H1 (cell line): ENCODE measurements around the gene PDIA5. TPM values are rescaled to one million over a fixed set of nuclear protein-coding genes. Genes with fewer than 3 reads are reported as not detected.
"Not testable (repeated sequence)": the region's sequence is repeated elsewhere in the genome, so short reads cannot be mapped to it uniquely, and the experiment has no call there.

Experiments
- CTCF ChIA-PET: fragments of 300-600 bp; sonication (Branson Sonifier 250); formaldehyde crosslinking; loops from one replicate; lab custom pipeline; 2021; ENCODE audit not compliant: partially characterized antibody; lab: Charles Lee
- POLR2A ChIA-PET: fragments of 300-600 bp; sonication (Branson Sonifier 250); formaldehyde crosslinking; loops from one replicate; lab custom pipeline; 2021; ENCODE audit warnings: inconsistent platforms; ENCODE audit not compliant: partially characterized antibody; lab: Charles Lee
- DNase-seq, 2 experiments: peaks; one replicate each; pipeline versions ENCODE4 v3.0.0 to v3.0.0-alpha.2; 2010 to 2022; ENCODE audit warnings: low spot score in 2 of 2, low read depth in 1 of 2, mixed read lengths in 1 of 2
- FAIRE-seq: peaks from 2 replicates; lab custom pipeline; 2011; peaks lifted over from hg19 to GRCh38; lab: Jason Lieb, UNC
- H2AFZ ChIP-seq: 2 replicates; pipeline ENCODE4 v1.8.1; 2012; ENCODE audit warnings: low read length, inconsistent platforms
- H2AK5ac ChIP-seq: 2 replicates; pipeline ENCODE4 v1.6.1; 2013; ENCODE audit warnings: low read depth, low read length
- H2BK120ac ChIP-seq: replicated peaks from 2 replicates; pipeline ENCODE3; 2013; ENCODE audit warnings: low read depth, low read length, inconsistent platforms
- H2BK12ac ChIP-seq: 2 replicates; pipeline ENCODE4 v1.6.1; 2013; ENCODE audit warnings: low read depth, low read length
- H2BK15ac ChIP-seq: 2 replicates; pipeline ENCODE4 v1.6.1; 2013; ENCODE audit warnings: low read length
- H2BK20ac ChIP-seq: 2 replicates; pipeline ENCODE4 v1.6.1; 2013; ENCODE audit warnings: low read length
- H2BK5ac ChIP-seq: 2 replicates; pipeline ENCODE4 v1.6.1; 2013; ENCODE audit warnings: low read depth, low read length
- H3K14ac ChIP-seq: 2 replicates; pipeline ENCODE4 v1.6.1; 2013; ENCODE audit warnings: inconsistent platforms; ENCODE audit not compliant: insufficient read length
- H3K18ac ChIP-seq: 2 replicates; pipeline ENCODE4 v1.6.1; 2013; ENCODE audit warnings: low read length; ENCODE audit errors: extremely low read depth
- H3K23ac ChIP-seq: 2 replicates; pipeline ENCODE4 v1.6.1; 2013; ENCODE audit warnings: inconsistent platforms; ENCODE audit not compliant: insufficient read length
- H3K23me2 ChIP-seq: 2 replicates; pipeline ENCODE4 v1.6.1; 2013; ENCODE audit warnings: low read depth, low read length
- H3K27ac ChIP-seq: 2 replicates; pipeline ENCODE4 v1.6.1; 2011; ENCODE audit warnings: low read depth, low read length, inconsistent platforms
- H3K27me3 ChIP-seq, 4 experiments: replicated peaks in 1 of 4; 1 replicate in 1 of 4; 2 replicates in 3 of 4; pipeline versions ENCODE4 v1.6.1 to v1.8.1; 2011 to 2013; ENCODE audit warnings: low read length in 3 of 4, mild to moderate bottlenecking in 3 of 4, inconsistent platforms in 2 of 4, mixed read lengths in 2 of 4, moderate library complexity in 1 of 4; ENCODE audit not compliant: control insufficient read depth in 3 of 4, insufficient read depth in 3 of 4; ENCODE audit errors: extremely low read depth in 1 of 4
- H3K36me3 ChIP-seq, 4 experiments: 2 replicates each; pipeline versions ENCODE4 v1.6.1 to v1.8.1; 2011 to 2013; ENCODE audit warnings: mild to moderate bottlenecking in 4 of 4, low read length in 3 of 4, moderate library complexity in 2 of 4, control low read depth in 1 of 4, inconsistent platforms in 1 of 4; ENCODE audit not compliant: insufficient read depth in 4 of 4, control insufficient read depth in 2 of 4
- H3K4ac ChIP-seq: replicated peaks from 2 replicates; pipeline ENCODE3; 2013; ENCODE audit warnings: low read length, low read depth, mixed read lengths, inconsistent platforms; ENCODE audit not compliant: insufficient read length
- H3K4me1 ChIP-seq, 4 experiments: replicated peaks in 1 of 4; 1 replicate in 1 of 4; 2 replicates in 3 of 4; pipeline versions ENCODE4 v1.6.1 to v1.8.1; 2011 to 2013; ENCODE audit warnings: low read length in 3 of 4, inconsistent platforms in 2 of 4, mixed read lengths in 1 of 4; ENCODE audit not compliant: insufficient read depth in 4 of 4, control insufficient read depth in 3 of 4
- H3K4me2 ChIP-seq, 2 experiments: 2 replicates each; pipeline versions ENCODE4 v1.6.1 to v1.8.1; 2011 to 2013; ENCODE audit warnings: low read depth in 2 of 2, low read length in 2 of 2, control low read depth in 1 of 2, inconsistent platforms in 1 of 2, mild to moderate bottlenecking in 1 of 2; ENCODE audit not compliant: insufficient read depth in 1 of 2
- H3K4me3 ChIP-seq, 4 experiments: fragments of 200-600, 300-600 bp in 1 of 4; sonication (generic), shearing (Covaris generic), sonication (Bioruptor Twin) in 1 of 4; 2 replicates each; pipeline versions ENCODE4 v1.5.1 to v1.8.1; 2011 to 2016; ENCODE audit warnings: low read length in 4 of 4, low read depth in 3 of 4, control low read depth in 2 of 4, inconsistent platforms in 2 of 4, mild to moderate bottlenecking in 2 of 4, mixed read lengths in 1 of 4, moderate library complexity in 1 of 4; ENCODE audit not compliant: insufficient read depth in 2 of 4; ENCODE audit errors: extremely low read depth in 1 of 4
- H3K56ac ChIP-seq: replicated peaks from 2 replicates; pipeline ENCODE3; 2013; ENCODE audit warnings: low read depth, mild to moderate bottlenecking, mixed read lengths, low read length, inconsistent platforms; ENCODE audit not compliant: insufficient read length
- H3K79me1 ChIP-seq: 2 replicates; pipeline ENCODE4 v1.6.1; 2013; ENCODE audit warnings: low read depth, low read length, control low read depth
- H3K79me2 ChIP-seq, 2 experiments: 2 replicates each; pipeline versions ENCODE4 v1.6.1 to v1.8.1; 2012 to 2013; ENCODE audit warnings: low read length in 2 of 2, mild to moderate bottlenecking in 2 of 2, inconsistent platforms in 1 of 2; ENCODE audit not compliant: insufficient read depth in 2 of 2, control insufficient read depth in 1 of 2
- H3K9ac ChIP-seq, 4 experiments: replicated peaks in 1 of 4; 1 replicate in 1 of 4; 2 replicates in 3 of 4; pipeline versions ENCODE4 v1.6.1 to v1.8.1; 2011 to 2013; ENCODE audit warnings: low read depth in 3 of 4, low read length in 3 of 4, control low read depth in 2 of 4, mild to moderate bottlenecking in 2 of 4, moderate library complexity in 2 of 4, inconsistent platforms in 1 of 4; ENCODE audit errors: extremely low read depth in 1 of 4
- H3K9me3 ChIP-seq, 2 experiments: 2 replicates each; pipeline versions ENCODE4 v1.6.1 to v1.8.1; 2012 to 2013; ENCODE audit warnings: mild to moderate bottlenecking in 2 of 2, moderate library complexity in 2 of 2, control low read depth in 1 of 2, inconsistent platforms in 1 of 2, low read depth in 1 of 2, low read length in 1 of 2, mixed read lengths in 1 of 2; ENCODE audit not compliant: insufficient read depth in 2 of 2
- H4K20me1 ChIP-seq, 2 experiments: replicated peaks in 1 of 2; 2 replicates each; pipeline versions ENCODE3 to v1.8.1; 2011 to 2013; ENCODE audit warnings: inconsistent platforms in 2 of 2, low read length in 2 of 2, mild to moderate bottlenecking in 1 of 2; ENCODE audit not compliant: insufficient read depth in 2 of 2, control insufficient read depth in 1 of 2
- H4K5ac ChIP-seq: 2 replicates; pipeline ENCODE4 v1.6.1; 2013; ENCODE audit warnings: low read length, low read depth, mixed read lengths, inconsistent platforms; ENCODE audit not compliant: insufficient read length
- H4K8ac ChIP-seq: 2 replicates; pipeline ENCODE4 v1.8.0; 2013; ENCODE audit warnings: mild to moderate bottlenecking, moderate library complexity, low read length, inconsistent platforms; ENCODE audit not compliant: insufficient read depth; ENCODE audit errors: extremely low read depth
- H4K91ac ChIP-seq: replicated peaks from 2 replicates; pipeline ENCODE3; 2013; ENCODE audit warnings: low read length, mixed read lengths, inconsistent platforms; ENCODE audit not compliant: insufficient read length
- WGBS, 2 experiments: shearing (Covaris generic) in 1 of 2; methylation state at CpG; one replicate each; pipeline versions ENCODE4 v1.1.6 to v1.1.7; 2013 to 2015; ENCODE audit warnings: low lambda C conversion rate in 2 of 2, mixed read lengths in 2 of 2, inconsistent platforms in 1 of 2, low coverage in 1 of 2, missing lambda C conversion rate in 1 of 2; ENCODE audit not compliant: insufficient replicate concordance in 2 of 2, insufficient coverage in 1 of 2, insufficient read length in 1 of 2; ENCODE audit errors: extremely low coverage in 1 of 2, missing lambda C conversion rate in 1 of 2; 5-methylcytosine and 5-hydroxymethylcytosine counted together
- polyA plus RNA-seq, 7 experiments: library from polyadenylated mRNA; depleted of rRNA in 3 of 7; stranded (reverse) in 5 of 7; unstranded in 2 of 7; fragments of >200 nt in 5 of 7; fragments of 200-250 nt in 2 of 7; gene quantifications; 1 replicate in 5 of 7; 2 replicates in 1 of 7; 4 replicates in 1 of 7; pipeline versions ENCODE4 v1.2.1 to v1.2.3, GENCODE V29; 2011 to 2013; ENCODE audit warnings: missing spikeins in 2 of 7, mixed read lengths in 2 of 7
- total RNA-seq: library from RNA; stranded (reverse); fragmentation: NEBNext Ultra II Directional; extraction: Animal tissue kit (Norgen Biotek cat#: 25700); gene quantifications from 2 replicates; pipeline ENCODE4 v1.2.1, GENCODE V29; 2021

The PDIA5 gene
- total and polyA plus RNA-seq, 2 of the 8 experiments (the other 6 are each of a cell fraction or from before 2014, with no cell fraction given): 18.2 to 32.8 TPM

- H3K23ac ChIP-seq, H3K14ac ChIP-seq, H3K4me1 ChIP-seq, H4K20me1 ChIP-seq, H3K4me3 ChIP-seq, H3K27ac ChIP-seq, H2BK20ac ChIP-seq, H3K4me2 ChIP-seq, H4K91ac ChIP-seq, H3K4ac ChIP-seq, H3K23me2 ChIP-seq, H3K18ac ChIP-seq, H2AFZ ChIP-seq, FAIRE-seq, DNase-seq, H4K5ac ChIP-seq, H4K8ac ChIP-seq, H3K27me3 ChIP-seq, H3K56ac ChIP-seq, H2AK5ac ChIP-seq, H3K36me3 ChIP-seq, H2BK5ac ChIP-seq, H3K9ac ChIP-seq, H3K79me1 ChIP-seq, H2BK12ac ChIP-seq, H2BK120ac ChIP-seq, H3K79me2 ChIP-seq, H2BK15ac ChIP-seq, H3K9me3 ChIP-seq: not testable (repeated sequence)
- WGBS, 2 experiments: 92% methylated on average over 7 of the region's 7 CpGs; no CpG with 5 or more reads in 1 of the 2 experiments
- POLR2A ChIA-PET: interaction anchor here (0.9 kb wide), 1 partner anchor 45 kb away, joined by 4 read pairs; no protein-coding TSS in a partner anchor
- CTCF ChIA-PET: interaction anchor here (0.6 to 1.6 kb wide), 5 partner anchors 8 to 151 kb away, joined by 3 to 5 read pairs (median 4); no protein-coding TSS in a partner anchor
These were observed 45.8 kb downstream of the PDIA5 start for GRCh38 chr3:123112656-123113055.
